RWPE2 (cell line): ENCODE data around the gene DCHS1.

Experiments used
- ATAC-seq: fragments of 200-7000 bp; cut with Tn5 transposase; 3 replicates; pipeline ENCODE4 v1.9.1; 2021; ENCODE audit warnings: low read depth
- DNase-seq: peaks from one replicate; pipeline ENCODE4 v3.0.0-alpha.2; 2020; ENCODE audit warnings: low spot score
- H3K27ac ChIP-seq: fragments of 450-650 bp; 2 replicates; pipeline ENCODE4 v1.5.1; 2017; ENCODE audit warnings: mild to moderate bottlenecking; ENCODE audit not compliant: poor library complexity, severe bottlenecking
- H3K27me3 ChIP-seq: fragments of 250-450 bp; sonication (Bioruptor Pico); 2 replicates; pipeline ENCODE4 v1.5.1; 2021; ENCODE audit warnings: mild to moderate bottlenecking, moderate library complexity; ENCODE audit not compliant: insufficient read depth, poor library complexity, severe bottlenecking
- H3K36me3 ChIP-seq: fragments of 250-450 bp; sonication (Bioruptor Pico); 2 replicates; pipeline ENCODE4 v1.5.1; 2020; ENCODE audit warnings: low read depth, mild to moderate bottlenecking, moderate library complexity
- H3K4me1 ChIP-seq: fragments of 250-450 bp; sonication (Bioruptor Pico); 2 replicates; pipeline ENCODE4 v1.5.1; 2021; ENCODE audit warnings: mild to moderate bottlenecking, moderate library complexity; ENCODE audit not compliant: insufficient read depth, poor library complexity, severe bottlenecking
- H3K4me3 ChIP-seq: fragments of 250-450 bp; sonication (Bioruptor Pico); 2 replicates; pipeline ENCODE4 v1.5.1; 2021; ENCODE audit warnings: mild to moderate bottlenecking, moderate library complexity; ENCODE audit not compliant: severe bottlenecking
- H3K9me3 ChIP-seq: fragments of 250-450 bp; sonication (Bioruptor Pico); 2 replicates; pipeline ENCODE4 v1.5.1; 2021; ENCODE audit warnings: mild to moderate bottlenecking, moderate library complexity; ENCODE audit not compliant: severe bottlenecking
- TF ChIP-seq, protein P1 (sequence below): fragments of 450-650 bp; IDR thresholded peaks from one replicate; pipeline ENCODE4 v1.5.1; 2017; ENCODE audit warnings: mild to moderate bottlenecking, moderate library complexity; ENCODE audit not compliant: poor library complexity, severe bottlenecking

DCHS1 gene

DNA sequence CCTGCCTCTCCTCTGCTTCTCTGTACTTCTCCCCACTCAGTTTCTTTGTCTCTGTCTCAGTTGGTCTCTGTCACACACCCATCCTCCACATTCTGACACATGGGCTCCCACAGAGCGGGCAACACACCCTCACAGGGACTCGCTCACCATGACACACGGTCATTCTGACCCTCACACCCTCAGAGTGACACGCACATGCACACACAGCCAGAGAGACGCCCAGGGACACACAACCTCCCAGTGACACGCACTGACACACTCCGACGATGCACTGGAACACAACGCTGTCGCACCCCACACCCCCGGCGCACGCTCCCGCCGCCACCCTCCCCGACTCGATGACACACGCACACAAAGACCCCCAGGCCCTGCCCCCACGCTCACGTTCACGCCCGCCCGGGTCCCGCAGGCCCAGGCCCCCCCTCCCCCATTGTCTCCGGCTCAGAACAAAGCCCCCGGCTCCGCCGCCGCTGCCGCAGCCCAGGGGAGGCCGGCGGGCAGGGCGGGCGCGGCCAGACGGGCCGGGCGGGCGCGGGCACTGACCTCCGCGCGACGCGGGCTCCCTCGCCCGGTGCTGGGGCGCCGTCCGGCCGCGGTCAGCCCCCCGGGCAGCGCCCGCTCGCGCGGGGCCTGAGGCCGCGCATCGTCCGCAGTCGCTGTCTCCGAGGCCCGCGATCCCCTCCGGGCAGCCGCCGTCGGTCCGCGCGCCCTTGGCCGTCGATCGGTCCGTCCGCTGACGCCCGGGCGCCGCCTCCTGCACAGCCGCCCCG, 404 bp downstream of the DCHS1 start:
- H3K27ac ChIP-seq, result no peak overlapping the region
- DNase-seq (no peak), ATAC-seq (no peak)
- peaks cover 47% of the 10 kb centered on the region for H3K27me3 ChIP-seq
- TF ChIP-seq, protein P1, sequence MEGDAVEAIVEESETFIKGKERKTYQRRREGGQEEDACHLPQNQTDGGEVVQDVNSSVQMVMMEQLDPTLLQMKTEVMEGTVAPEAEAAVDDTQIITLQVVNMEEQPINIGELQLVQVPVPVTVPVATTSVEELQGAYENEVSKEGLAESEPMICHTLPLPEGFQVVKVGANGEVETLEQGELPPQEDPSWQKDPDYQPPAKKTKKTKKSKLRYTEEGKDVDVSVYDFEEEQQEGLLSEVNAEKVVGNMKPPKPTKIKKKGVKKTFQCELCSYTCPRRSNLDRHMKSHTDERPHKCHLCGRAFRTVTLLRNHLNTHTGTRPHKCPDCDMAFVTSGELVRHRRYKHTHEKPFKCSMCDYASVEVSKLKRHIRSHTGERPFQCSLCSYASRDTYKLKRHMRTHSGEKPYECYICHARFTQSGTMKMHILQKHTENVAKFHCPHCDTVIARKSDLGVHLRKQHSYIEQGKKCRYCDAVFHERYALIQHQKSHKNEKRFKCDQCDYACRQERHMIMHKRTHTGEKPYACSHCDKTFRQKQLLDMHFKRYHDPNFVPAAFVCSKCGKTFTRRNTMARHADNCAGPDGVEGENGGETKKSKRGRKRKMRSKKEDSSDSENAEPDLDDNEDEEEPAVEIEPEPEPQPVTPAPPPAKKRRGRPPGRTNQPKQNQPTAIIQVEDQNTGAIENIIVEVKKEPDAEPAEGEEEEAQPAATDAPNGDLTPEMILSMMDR, result no peak
- no peaks in the 10 kb centered on the region for H3K9me3 ChIP-seq
- no peaks in the 10 kb centered on the region for H3K4me1 ChIP-seq
- H3K36me3 ChIP-seq, result no peaks in the 10 kb centered on the region
- peak overlapping the region; percentile 17 for H3K4me3 ChIP-seq

DNA sequence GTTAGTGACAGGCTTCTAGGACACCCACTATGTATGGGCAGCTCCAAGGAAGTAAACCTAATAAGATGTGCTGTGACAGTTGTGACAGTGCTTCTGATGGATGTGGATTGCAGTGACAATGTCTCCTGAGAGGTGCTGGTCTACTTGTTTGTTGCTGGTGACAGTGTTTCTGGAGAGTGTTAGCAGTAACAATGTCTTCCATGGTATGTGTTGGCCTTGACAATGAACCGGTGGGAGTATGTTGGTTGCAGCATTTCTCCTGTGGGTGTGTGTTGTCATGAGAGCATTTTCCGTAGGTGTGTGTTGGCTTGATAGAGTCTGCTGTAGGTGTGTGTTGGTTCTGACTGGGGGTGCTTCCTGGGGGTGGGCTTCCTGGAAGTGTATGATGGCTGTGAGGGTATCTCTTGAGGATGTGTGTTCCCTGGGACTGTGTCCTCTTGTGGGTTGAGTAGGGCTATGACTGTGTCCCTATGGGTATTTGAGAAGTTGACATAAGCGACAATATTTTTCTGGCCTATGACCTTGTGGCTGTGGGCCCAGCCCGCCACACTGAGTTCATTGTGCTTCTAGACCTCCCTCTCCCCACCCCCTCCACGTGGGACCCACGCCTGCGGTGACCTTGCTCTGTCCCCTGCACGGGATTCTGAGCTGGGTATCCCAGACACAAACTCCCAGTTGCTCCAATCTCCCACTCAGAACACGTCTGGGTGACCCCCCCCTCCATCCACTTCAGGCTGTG, 1.2 kb downstream of the DCHS1 start:
- no peak overlapping the region for H3K4me3 ChIP-seq
- no peaks in the 10 kb centered on the region for H3K4me1 ChIP-seq
- TF ChIP-seq, protein P1, result no peak
- peaks cover 47% of the 10 kb centered on the region for H3K27me3 ChIP-seq
- no peak for ATAC-seq
- no peak overlapping the region for H3K27ac ChIP-seq
- no peaks in the 10 kb centered on the region for H3K36me3 ChIP-seq
- no peak for DNase-seq
- H3K9me3 ChIP-seq, result no peaks in the 10 kb centered on the region

DNA sequence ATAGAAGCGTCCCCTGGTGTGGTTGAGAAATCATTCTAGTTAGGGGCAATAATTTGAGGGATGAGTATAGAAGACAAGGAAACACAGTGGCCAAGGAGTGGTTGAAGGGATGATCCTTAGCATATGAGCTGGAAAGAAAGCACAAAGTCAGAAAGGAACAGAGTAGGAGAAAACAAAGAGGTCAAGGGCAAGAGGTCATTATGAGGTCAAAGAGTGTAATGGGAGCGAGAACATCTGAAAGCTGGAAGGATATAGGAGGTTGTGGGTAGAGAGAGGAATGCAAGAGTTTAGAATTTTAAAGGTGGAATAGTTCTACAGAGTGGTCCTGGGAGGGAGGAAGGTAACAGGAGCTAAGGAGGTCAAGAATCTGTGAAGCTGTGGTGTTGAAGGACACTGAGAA, 2.0 kb downstream of the DCHS1 start:
- TF ChIP-seq, protein P1, result no peak
- no peaks in the 10 kb centered on the region for H3K4me1 ChIP-seq
- no peaks in the 10 kb centered on the region for H3K36me3 ChIP-seq
- H3K27ac ChIP-seq, result no peak overlapping the region
- H3K27me3 ChIP-seq, result peaks cover 45% of the 10 kb centered on the region
- no peak overlapping the region for H3K4me3 ChIP-seq
- no peaks in the 10 kb centered on the region for H3K9me3 ChIP-seq
- DNase-seq (no peak), ATAC-seq (no peak)

DNA sequence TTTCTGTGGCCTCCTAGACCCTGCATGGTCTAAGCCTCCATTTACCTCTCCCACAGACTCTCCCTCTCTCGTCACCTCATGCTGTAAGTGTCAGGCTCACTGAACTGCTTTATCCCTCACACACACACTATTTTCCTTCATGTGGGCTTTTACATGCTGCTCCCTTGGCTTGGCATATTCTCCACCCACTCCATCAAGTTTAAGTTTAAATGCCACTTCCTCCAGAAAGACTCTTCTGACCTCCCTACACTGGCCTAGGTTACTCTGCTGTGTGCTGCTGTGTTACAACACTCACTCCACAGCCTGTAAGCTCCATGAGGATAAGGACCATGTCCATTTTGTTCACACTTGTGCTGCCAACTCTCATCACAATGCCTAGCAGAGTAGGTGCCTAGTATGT, 2.5 kb downstream of the DCHS1 start:
- DNase-seq (no peak), ATAC-seq (no peak)
- TF ChIP-seq, protein P1, result no peak
- Histone ChIP-seq H3K9me3 (no peaks in the 10 kb centered on the region), H3K4me1 (no peaks in the 10 kb centered on the region), H3K36me3 (no peaks in the 10 kb centered on the region), H3K4me3 (no peak overlapping the region), H3K27me3 (peaks cover 41% of the 10 kb centered on the region), H3K27ac (no peak overlapping the region)

DNA sequence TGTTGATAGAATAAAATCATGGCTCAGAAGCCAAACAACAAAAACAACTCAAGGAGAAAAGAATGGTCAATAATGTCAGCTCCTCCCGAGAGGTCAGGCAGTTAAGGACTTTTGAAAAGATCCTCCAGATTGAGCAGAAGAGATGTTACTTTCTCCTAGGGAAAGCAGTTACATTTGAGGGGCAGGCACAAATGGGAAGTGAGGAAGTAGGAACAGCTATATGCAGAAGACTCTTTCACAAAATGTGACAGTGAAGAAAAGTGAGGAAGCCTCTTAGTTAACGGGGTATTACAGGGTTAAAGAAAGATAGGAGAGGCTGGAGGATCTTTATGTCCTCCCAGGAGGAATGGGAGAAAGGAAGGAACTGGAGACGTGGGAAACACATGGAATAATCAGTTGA, 3.4 kb downstream of the DCHS1 start:
- no peak overlapping the region for H3K4me3 ChIP-seq
- no peaks in the 10 kb centered on the region for H3K36me3 ChIP-seq
- peaks cover 32% of the 10 kb centered on the region for H3K27me3 ChIP-seq
- no peaks in the 10 kb centered on the region for H3K4me1 ChIP-seq
- DNase-seq (no peak), ATAC-seq (no peak)
- H3K9me3 ChIP-seq, result no peaks in the 10 kb centered on the region
- no peak overlapping the region for H3K27ac ChIP-seq
- TF ChIP-seq, protein P1, result no peak
